GM12878 (cell line): Measurements from ENCODE around the gene HLA-DMA. TPM values are rescaled to one million over a fixed set of nuclear protein-coding genes. Genes with fewer than 3 reads are reported as not detected.
A peak's percentile ranks its signal among the peaks of the same experiment; 100 is the strongest.

Source experiments
- CBX3 ChIP-seq: fragments of 200-600 bp; sonication (generic); IDR thresholded peaks from 2 replicates; pipeline ENCODE4 v1.6.1; 2016; ENCODE audit warnings: low read depth, borderline replicate concordance
- CEBPB ChIP-seq, 2 experiments: fragments of 150-350 bp in 1 of 2; IDR thresholded peaks; 2 replicates each; pipeline ENCODE4 v1.6.1; 2012 to 2014; ENCODE audit warnings: low read depth in 2 of 2, low read length in 2 of 2, borderline replicate concordance in 1 of 2, inconsistent platforms in 1 of 2
- FOS ChIP-seq: IDR thresholded peaks from 3 replicates; pipeline ENCODE4 v1.6.1; 2011; ENCODE audit warnings: borderline replicate concordance; ENCODE audit not compliant: insufficient read length; ENCODE audit errors: extremely low read depth
- GABPA ChIP-seq: IDR thresholded peaks from 2 replicates; pipeline ENCODE4 v1.6.1; 2014; ENCODE audit warnings: antibody characterized with exemption, low read depth, mild to moderate bottlenecking, inconsistent platforms
- JUND ChIP-seq: IDR thresholded peaks from 2 replicates; pipeline ENCODE4 v1.6.1; 2012; ENCODE audit warnings: low read depth, mild to moderate bottlenecking, low read length, improper control_type of control experiment, moderate library complexity
- NFYA ChIP-seq: IDR thresholded peaks from 2 replicates; pipeline ENCODE4 v1.6.1; 2011; ENCODE audit warnings: low read depth, mild to moderate bottlenecking, low read length, improper control_type of control experiment, borderline replicate concordance
- PAX5 ChIP-seq: IDR thresholded peaks from 2 replicates; pipeline ENCODE4 v1.6.1; 2011; ENCODE audit warnings: low read depth, low read length, borderline replicate concordance
- PAX8 ChIP-seq: fragments of 450-650 bp; IDR thresholded peaks from 2 replicates; pipeline ENCODE4 v1.6.1; 2017; ENCODE audit warnings: mild to moderate bottlenecking, moderate library complexity
- POLR2AphosphoS2 ChIP-seq: IDR thresholded peaks from 2 replicates; pipeline ENCODE4 v1.6.1; 2011; ENCODE audit warnings: low read depth, mild to moderate bottlenecking, low read length, improper control_type of control experiment, moderate library complexity
- RUNX3 ChIP-seq: IDR thresholded peaks from 2 replicates; pipeline ENCODE4 v1.6.1; 2012; ENCODE audit warnings: low read length, inconsistent platforms
- SIN3A ChIP-seq: IDR thresholded peaks from 2 replicates; pipeline ENCODE4 v1.6.1; 2012; ENCODE audit warnings: low read depth, low read length, improper control_type of control experiment
- SPI1 ChIP-seq: IDR thresholded peaks from 2 replicates; pipeline ENCODE4 v1.6.1; 2011; ENCODE audit warnings: low read depth, mild to moderate bottlenecking, low read length, moderate library complexity, borderline replicate concordance; ENCODE audit not compliant: insufficient read depth
- SREBF1 ChIP-seq: IDR thresholded peaks from 2 replicates; pipeline ENCODE4 v1.6.1; 2012; ENCODE audit warnings: mild to moderate bottlenecking, low read length
- SREBF2 ChIP-seq: IDR thresholded peaks from 2 replicates; pipeline ENCODE4 v1.6.1; 2012; ENCODE audit warnings: mild to moderate bottlenecking, low read length
- SUPT20H ChIP-seq: IDR thresholded peaks from 2 replicates; pipeline ENCODE4 v1.6.1; 2011; ENCODE audit warnings: low read depth, mild to moderate bottlenecking, low read length, moderate library complexity, borderline replicate concordance; ENCODE audit not compliant: control insufficient read depth
- TARDBP ChIP-seq: IDR thresholded peaks from 2 replicates; pipeline ENCODE4 v1.6.1; 2016; ENCODE audit warnings: borderline replicate concordance
- TCF3 ChIP-seq: IDR thresholded peaks from 2 replicates; pipeline ENCODE4 v1.6.1; 2012; ENCODE audit warnings: low read depth, mild to moderate bottlenecking, low read length, borderline replicate concordance; ENCODE audit not compliant: insufficient read depth
- YY1 ChIP-seq: IDR thresholded peaks from 2 replicates; pipeline ENCODE4 v1.6.1; 2011; ENCODE audit warnings: low read depth, mild to moderate bottlenecking, low read length
- ZNF24 ChIP-seq: fragments of 450-650 bp; IDR thresholded peaks from 2 replicates; pipeline ENCODE4 v1.6.1; 2017; ENCODE audit warnings: antibody characterized with exemption, mild to moderate bottlenecking
- ZNF622 ChIP-seq: fragments of 450-650 bp; IDR thresholded peaks from 2 replicates; pipeline ENCODE4 v1.6.1; 2017; ENCODE audit warnings: mild to moderate bottlenecking, inconsistent platforms
- polyA plus RNA-seq, 11 experiments: library from polyadenylated mRNA; depleted of rRNA in 4 of 11; unstranded in 6 of 11; stranded (reverse) in 5 of 11; fragments of >200 nt; fragmentation: Nextera tagmentation in 4 of 11; fragmentation: Illumina TruSeq in 1 of 11; extraction: Ambion mirVana in 4 of 11; extraction: Trizol in 1 of 11; gene quantifications; 1 replicate in 1 of 11; 2 replicates in 10 of 11; pipeline versions ENCODE4 v1.2.1 to v1.2.3, GENCODE V29; 2011 to 2016; ENCODE audit warnings: inconsistent platforms in 2 of 11, missing spikeins in 2 of 11, low read depth in 1 of 11
- total RNA-seq, 4 experiments: library from RNA; depleted of rRNA in 3 of 4; stranded (reverse); fragments of >200 nt in 3 of 4; fragmentation: Illumina TruSeq in 1 of 4; extraction: Trizol in 1 of 4; gene quantifications; 2 replicates each; pipeline versions ENCODE4 v1.2.1 to v1.2.3, GENCODE V29; 2013 to 2021
- TF ChIP-seq, protein P1 (sequence below): fragments of 450-650 bp; IDR thresholded peaks from 2 replicates; pipeline ENCODE4 v1.6.1; 2017; ENCODE audit warnings: borderline replicate concordance
- TF ChIP-seq, protein P2 (sequence below): fragments of 450-650 bp; IDR thresholded peaks from 2 replicates; pipeline ENCODE4 v1.6.1; 2014; ENCODE audit warnings: mild to moderate bottlenecking
- TF ChIP-seq, protein P3 (sequence below): IDR thresholded peaks from 2 replicates; pipeline ENCODE4 v1.6.1; 2011; ENCODE audit warnings: mild to moderate bottlenecking, low read depth, low read length, moderate library complexity; ENCODE audit not compliant: insufficient replicate concordance

HLA-DMA gene
- total and polyA plus RNA-seq, 10 of the 15 experiments (the other 5 are each of a cell fraction or from before 2014, with no cell fraction given), result 177 to 552 (median 309) TPM

DNA sequence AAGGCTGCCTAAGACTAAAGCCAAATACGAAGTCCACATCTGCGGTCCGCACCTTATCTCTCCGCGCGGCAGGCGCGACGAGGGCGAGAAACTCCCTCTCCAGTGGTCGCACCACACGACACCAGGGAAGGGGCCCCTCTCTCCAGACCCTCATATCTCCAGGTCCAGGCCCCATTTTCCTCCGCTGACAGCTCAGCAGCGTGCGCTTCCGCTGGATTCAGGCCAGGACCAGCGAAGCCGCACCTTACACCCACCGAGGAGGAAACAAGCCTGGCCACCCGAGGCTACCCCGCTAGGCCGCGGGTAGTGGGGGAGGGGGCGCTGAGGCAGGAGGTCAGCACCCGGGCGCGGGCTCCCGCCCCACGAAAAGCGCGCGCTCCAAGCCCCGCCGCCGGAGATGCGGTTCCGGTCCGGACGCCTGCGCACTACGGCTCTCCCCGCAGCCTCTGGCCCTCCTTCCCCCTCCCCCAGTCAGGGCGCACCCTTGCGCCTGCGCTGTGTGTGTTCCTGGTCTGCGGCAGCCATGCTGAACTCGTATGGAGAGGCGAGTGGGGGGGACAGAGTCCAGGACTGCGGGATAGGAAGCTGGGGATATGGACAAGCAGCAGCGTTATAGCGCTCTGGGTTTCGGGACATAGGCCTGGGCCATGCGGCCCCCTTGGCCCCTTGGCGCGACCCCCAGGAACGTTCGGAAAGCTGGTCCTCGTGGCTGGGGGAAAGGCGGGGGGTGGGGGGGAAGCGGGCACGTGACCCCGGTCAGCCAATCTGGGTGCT lies 15.4 kb upstream of the HLA-DMA start, which contains the start of gene BRD2 (continued):
- TF ChIP-seq, protein P1, sequence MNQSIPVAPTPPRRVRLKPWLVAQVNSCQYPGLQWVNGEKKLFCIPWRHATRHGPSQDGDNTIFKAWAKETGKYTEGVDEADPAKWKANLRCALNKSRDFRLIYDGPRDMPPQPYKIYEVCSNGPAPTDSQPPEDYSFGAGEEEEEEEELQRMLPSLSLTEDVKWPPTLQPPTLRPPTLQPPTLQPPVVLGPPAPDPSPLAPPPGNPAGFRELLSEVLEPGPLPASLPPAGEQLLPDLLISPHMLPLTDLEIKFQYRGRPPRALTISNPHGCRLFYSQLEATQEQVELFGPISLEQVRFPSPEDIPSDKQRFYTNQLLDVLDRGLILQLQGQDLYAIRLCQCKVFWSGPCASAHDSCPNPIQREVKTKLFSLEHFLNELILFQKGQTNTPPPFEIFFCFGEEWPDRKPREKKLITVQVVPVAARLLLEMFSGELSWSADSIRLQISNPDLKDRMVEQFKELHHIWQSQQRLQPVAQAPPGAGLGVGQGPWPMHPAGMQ, result no peak
- TF ChIP-seq PAX5, result no peak; the same call in 1 of the 2 replicates
- TF ChIP-seq YY1, result peak; percentile 94
- 0 out of 2 replicates have a peak, but pooled peaks have one; percentile 28 for TF ChIP-seq SIN3A
- TF ChIP-seq ZNF622, result no peak
- TF ChIP-seq PAX8, result no peak
- no peak for TF ChIP-seq CBX3
- no peak for TF ChIP-seq FOS
- TF ChIP-seq, protein P2, sequence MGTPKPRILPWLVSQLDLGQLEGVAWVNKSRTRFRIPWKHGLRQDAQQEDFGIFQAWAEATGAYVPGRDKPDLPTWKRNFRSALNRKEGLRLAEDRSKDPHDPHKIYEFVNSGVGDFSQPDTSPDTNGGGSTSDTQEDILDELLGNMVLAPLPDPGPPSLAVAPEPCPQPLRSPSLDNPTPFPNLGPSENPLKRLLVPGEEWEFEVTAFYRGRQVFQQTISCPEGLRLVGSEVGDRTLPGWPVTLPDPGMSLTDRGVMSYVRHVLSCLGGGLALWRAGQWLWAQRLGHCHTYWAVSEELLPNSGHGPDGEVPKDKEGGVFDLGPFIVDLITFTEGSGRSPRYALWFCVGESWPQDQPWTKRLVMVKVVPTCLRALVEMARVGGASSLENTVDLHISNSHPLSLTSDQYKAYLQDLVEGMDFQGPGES, result no peak
- 0 out of 2 replicates have a peak, but pooled peaks have one; percentile 31 for TF ChIP-seq TCF3
- TF ChIP-seq SUPT20H, result no peak
- TF ChIP-seq SPI1, result no peak
- no peak for TF ChIP-seq GABPA
- TF ChIP-seq SREBF2, result no peak
- no peak for TF ChIP-seq RUNX3
- TF ChIP-seq NFYA, result no peak
- TF ChIP-seq TARDBP, result peak; percentile 20; the same call in 1 of the 2 replicates
- TF ChIP-seq, protein P3, sequence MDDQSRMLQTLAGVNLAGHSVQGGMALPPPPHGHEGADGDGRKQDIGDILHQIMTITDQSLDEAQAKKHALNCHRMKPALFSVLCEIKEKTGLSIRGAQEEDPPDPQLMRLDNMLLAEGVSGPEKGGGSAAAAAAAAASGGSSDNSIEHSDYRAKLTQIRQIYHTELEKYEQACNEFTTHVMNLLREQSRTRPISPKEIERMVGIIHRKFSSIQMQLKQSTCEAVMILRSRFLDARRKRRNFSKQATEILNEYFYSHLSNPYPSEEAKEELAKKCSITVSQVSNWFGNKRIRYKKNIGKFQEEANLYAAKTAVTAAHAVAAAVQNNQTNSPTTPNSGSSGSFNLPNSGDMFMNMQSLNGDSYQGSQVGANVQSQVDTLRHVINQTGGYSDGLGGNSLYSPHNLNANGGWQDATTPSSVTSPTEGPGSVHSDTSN, result no peak
- TF ChIP-seq JUND, result no peak
- 0 out of 2 replicates have a peak, but pooled peaks have one; percentile 54 for TF ChIP-seq POLR2AphosphoS2
- no peak for TF ChIP-seq ZNF24
- no peak for TF ChIP-seq CEBPB (IDR thresholded peaks at IDR 0.05; ENCODE audit: borderline replicate concordance in 1 of 2, low read depth in 2 of 2, low read length in 2 of 2)
- TF ChIP-seq SREBF1, result no peak
